Dermis microvascular lymphatic vessel endothelial cell (primary cell): ENCODE results near the gene SGPL1. TPM values are rescaled to one million over a fixed set of nuclear protein-coding genes. Genes with fewer than 3 reads are reported as not detected.
"Not testable (repeated sequence)": the region's sequence is repeated elsewhere in the genome, so short reads cannot be mapped to it uniquely, and the experiment has no call there.

Source experiments
- DNase-seq, 2 donors: peaks; one replicate each; pipeline versions ENCODE4 v3.0.0 to v3.0.0-alpha.2; 2010; ENCODE audit warnings: low read depth in 2 of 2
- total RNA-seq: library from RNA; depleted of rRNA; stranded (reverse); fragments of >200 nt; gene quantifications from 2 replicates; pipeline ENCODE4 v1.2.1, GENCODE V29; 2014

Gene SGPL1
- total RNA-seq = 9.4 and 15.9 TPM in 2 replicates

DNA sequence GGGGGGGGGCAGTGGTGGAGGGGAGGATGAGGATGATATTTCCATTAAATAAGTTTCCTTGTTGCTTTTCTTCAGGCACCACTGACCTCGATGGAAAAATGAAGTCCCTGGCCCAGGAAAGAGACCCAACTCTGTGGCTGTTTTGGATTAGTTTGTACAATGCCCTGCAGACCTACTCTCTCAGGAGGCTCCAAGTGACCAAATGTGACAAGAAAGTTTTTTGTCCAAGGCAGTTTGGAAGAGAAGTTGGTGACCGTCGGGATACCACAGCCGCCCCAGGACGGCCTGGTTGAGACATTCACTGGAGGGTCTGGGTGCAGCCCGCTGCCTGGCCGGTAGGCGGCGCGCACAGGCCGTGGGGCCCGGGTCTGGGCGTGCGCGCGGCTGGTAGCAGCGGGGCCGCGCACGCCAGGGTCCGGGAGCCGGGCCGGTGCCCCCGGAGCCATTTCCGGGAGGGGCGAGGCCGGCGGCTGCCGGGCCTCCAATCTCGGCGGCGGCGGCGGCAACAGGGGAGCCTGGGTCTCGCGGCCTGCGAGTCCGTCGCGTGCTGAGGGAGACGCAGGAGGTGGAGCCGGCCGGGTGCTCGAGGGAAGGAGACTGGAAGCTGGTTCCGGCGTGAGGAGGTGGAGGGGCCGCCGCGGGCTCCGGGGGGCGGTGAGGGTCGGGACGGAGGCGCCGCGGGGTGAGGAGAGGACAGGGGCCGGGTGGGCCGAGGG lies at the start of gene SGPL1:
SGPL1 (plus strand) TSS at position 445 of the 716 bp plus-strand sequence. CDS start 906 bp downstream, outside the sequence.
- DNase-seq = peak; percentile 47 to 81

- DNase-seq = not testable (repeated sequence)
These were observed 47.6 kb upstream of the SGPL1 start for GRCh38 chr10:70768026-70768685.

DNA sequence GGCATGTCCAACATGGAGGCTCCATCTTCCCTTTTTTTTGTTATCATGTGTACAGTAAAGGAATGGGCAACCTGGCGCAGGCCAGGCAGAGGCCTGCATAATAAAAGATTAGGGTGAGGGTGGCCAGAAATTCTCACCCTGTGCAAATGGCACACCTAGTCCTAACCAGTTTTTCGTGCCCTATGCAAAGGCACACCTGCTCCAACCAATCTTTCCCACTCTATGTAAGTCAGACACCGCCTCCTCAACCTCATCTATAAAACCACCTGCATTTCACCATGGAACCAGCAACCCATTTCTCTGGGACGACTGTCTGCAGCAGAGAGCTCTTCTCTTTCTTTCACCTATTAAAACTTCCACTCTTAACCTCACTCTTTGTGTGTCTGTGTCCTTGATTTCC lies 46.6 kb upstream of the SGPL1 start:
- DNase-seq = no peak

- no peak for DNase-seq
These were observed 45.7 kb upstream of the SGPL1 start for GRCh38 chr10:70770001-70770400.

DNA sequence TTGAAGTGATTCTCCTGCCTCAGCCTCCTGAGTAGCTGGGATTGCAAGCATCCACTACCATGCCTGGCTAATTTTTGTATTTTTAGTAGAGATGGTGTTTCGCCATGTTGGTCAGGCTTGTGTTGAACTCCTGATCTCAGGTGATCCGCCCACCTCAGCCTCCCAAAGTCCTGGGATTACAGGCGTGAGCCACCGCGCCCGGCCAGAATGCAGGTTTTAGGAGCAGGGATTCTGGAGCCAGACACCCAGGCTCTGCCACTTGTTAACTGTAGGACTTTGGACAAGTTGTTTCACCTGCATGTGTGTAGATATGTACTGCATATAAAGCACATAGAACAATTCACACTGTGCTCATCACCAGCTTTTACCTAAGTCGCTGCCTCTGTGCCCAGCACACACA lies 45.2 kb upstream of the SGPL1 start:
- DNase-seq = not testable (repeated sequence)

- DNase-seq = no peak
These were observed 44.2 kb upstream of the SGPL1 start for GRCh38 chr10:70771311-70772194.

- no peak for DNase-seq
These were observed 43.1 kb upstream of the SGPL1 start for GRCh38 chr10:70772627-70773026.

GRCh38 chr10:70773461-70773860 lies 42.3 kb upstream of the SGPL1 start:
- DNase-seq = no peak

DNA sequence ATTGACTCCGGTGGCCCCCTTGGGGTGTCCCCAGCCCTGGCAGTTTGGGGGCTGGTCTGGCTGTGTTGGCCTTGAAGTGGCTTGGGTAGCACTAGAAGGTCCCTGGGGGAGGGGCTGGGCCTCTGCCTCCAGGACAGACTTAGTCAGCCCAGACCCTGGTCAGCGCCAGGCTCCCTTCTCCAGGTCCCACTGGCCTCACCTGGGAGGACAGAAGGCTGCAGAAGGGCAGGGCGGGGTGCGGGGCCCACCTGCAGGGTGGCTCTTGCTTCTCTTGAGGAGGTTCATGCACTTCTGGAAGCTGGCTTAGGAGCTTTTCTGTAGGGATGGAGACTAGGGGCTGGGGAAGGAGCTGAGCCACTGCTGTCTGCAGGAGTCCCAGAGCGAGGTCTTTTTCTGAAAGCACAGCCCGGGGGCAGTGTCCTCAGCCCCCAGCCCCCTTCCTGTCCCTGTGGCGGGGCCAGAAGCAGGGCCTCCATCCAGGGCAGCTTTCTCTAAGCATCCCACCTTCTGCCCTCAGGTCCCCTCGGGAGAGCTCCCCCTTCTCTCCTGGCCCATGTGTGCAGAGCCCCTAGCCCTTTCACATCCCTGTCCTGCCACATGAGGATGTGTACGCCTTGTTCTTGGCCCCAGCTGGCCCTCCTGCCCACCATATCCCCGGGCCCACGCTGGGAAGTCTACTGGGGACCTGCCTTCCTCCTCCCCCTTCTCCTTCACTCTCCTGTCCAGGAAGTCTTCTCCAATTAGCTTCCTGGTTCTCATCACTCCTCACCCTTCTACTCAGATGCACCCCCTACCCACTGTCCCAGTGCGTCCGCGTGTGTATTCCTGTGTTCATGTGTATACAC lies 41.6 kb upstream of the SGPL1 start:
- DNase-seq = no peak

GRCh38 chr10:70774810-70775678 lies 40.7 kb upstream of the SGPL1 start:
- DNase-seq = no peak

DNA sequence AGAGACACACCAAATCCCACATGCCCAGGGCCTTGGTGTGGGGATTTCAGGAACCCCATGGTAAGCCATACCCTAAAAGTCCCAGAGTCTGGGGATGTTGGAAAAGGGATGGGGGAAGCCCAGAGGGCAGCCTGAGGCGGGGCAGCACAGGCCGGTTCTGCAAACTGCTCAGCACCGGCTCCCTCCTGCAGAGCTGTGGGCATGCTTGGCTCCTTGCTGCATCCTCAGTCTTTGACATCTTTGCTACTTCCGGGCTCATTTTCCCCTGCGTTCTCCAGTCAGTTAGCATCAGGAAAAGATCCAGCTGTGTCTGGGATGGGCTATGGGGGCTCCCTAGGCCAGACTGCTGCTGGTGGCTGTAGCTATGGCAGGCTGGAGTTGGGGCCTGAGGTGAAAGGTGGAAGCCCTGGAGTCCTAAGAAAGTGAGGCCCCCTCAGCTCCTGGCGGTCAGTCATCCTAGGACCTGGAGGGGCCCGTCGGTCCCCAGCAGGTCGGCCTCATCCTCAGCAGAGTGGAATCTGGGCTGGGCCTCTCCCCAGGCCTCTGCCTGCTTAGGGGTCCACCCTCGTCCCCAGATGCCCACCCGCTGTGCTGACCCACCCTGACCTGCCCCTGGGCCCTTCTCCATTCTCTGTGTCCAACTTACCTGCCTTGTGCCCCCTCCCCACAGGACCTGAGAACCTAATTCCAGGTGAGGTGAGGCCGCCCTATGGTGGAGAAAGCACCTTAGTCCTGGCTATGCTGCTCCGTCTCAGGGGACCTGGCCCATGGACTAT lies 39.9 kb upstream of the SGPL1 start:
- DNase-seq = no peak

DNA sequence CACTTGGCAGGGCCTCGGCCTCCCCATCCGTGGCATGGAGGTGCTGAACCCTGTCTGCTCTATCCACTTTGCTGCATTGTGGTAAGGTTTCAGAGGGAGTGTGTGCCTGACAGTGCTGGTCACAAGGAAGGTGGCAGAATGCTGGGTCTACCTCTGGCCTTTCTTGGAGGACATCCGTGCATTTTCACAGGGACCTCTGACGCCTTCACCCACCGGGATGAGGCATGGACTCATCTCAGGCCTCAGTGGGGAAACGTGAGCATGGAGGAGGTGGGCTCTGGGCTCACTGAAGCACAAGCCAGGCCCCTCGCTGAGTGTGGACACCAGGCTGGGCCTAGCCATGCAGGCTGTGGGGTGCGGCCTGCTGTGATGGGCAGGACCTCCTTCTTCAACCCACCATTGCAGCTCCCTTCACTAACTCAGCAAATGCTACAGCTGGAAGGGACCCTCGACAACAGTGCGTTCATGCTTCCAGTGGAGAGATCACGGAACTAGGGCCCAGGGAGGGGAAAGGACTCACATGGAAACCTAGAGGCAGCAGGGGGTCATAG lies 39.2 kb upstream of the SGPL1 start:
- no peak for DNase-seq

DNA sequence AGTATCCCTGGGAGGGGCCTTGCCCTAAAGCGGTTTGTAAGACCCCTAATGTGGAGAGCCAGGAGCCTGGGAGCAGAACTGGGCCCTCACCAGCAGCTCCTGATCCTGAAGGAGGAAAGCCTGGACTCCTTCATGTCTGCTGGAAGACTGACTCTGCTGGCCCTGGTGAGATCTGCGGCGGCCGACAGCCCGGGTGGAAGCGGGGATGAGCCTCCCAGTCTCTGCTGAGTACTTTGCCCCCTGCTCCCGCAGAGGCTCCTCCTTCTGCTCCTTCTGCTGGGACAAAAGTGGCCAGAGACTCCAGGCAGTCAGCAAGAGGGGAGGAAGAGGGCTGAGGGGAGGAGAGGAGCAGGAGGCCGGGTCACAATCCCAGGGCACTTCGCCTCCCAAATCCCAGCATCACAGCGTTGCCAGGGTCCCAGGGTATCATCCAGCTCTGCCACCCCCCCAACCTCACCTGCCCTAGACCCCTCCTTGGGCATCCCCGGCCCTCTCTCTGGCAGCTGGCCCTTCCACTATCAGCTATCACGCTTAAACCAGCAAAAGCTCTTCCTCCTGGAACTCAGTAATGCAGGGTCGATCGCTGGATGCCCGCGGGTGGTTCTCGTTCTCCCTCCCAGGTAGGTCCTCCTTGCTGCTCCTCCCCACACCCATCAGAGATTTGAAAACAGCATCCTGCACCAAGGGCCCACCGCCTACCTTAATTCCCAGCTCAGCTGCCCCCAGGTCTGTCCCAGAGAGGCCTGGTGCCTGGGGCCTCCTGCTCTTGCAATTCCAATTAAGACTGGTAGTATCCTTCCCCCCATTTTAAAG lies 38.5 kb upstream of the SGPL1 start:
- DNase-seq = no peak

- no peak for DNase-seq
These were observed 37.4 kb upstream of the SGPL1 start for GRCh38 chr10:70778267-70778924.

GRCh38 chr10:70779088-70779487 lies 36.7 kb upstream of the SGPL1 start:
- DNase-seq = no peak

GRCh38 chr10:70779511-70780369 lies 36.0 kb upstream of the SGPL1 start:
- DNase-seq = no peak

DNA sequence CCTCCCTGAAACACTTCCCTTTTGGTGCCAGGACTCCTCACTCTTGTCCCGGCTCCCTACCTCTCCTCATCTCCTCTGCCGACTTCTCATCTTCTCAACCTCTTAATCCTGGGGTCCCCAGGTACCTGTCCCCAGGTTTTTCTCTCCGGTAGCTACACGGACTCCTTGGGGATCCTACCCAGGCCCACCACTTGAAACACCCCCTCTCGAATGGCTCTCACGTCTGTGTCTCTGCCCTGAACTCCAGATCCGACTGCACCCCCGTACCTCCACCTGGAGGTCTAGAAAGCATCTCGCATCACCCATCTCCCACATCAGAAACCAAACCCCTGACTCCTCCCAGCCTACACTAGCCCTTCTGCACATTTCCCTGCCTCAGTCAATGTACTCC lies 35.4 kb upstream of the SGPL1 start:
- no peak for DNase-seq
